ENCODE data around the gene RAB26.

The RAB26 gene

DNA sequence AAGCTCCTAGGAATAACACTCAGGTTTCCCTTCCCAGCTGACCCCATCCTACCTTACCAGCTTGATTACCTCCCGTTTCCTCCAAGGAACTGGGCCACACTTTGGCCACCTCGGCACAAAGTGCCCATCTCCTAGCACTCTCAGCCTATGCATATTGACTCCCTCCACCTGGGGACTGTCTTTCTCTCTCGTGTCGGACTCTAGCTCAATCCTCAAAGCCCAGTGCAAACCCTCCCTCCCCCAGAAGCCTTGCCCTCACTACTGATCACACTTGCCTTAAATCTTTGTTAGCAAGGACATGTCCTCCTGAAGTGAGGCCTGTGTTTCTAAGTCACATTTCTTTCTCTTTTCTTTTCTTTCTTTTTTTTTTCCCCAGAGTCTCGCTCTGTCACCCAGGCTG is 2.6 kb upstream of the RAB26 start:
- DNase-seq, result no peak

DNA sequence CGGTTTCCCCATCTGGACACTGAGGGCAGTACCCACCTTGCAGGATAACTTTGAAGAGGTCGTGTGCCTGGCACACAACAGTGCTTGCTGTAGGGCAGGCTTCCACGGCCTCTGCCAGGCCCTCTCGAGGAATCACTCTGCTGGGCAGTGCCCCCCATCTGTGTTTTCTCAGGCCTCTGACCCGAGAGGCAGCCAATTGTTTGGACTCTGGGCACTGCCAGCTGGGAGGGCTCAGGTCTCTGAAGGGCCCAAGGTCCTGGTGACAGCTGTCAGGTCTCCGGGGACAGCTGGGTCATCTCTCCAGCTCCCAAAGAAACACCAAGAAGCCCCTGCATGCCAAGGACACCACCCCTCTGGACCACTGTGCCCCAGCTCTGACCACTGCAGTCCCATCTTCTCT is 1.0 kb upstream of the RAB26 start:
- DNase-seq, result no peak

DNA sequence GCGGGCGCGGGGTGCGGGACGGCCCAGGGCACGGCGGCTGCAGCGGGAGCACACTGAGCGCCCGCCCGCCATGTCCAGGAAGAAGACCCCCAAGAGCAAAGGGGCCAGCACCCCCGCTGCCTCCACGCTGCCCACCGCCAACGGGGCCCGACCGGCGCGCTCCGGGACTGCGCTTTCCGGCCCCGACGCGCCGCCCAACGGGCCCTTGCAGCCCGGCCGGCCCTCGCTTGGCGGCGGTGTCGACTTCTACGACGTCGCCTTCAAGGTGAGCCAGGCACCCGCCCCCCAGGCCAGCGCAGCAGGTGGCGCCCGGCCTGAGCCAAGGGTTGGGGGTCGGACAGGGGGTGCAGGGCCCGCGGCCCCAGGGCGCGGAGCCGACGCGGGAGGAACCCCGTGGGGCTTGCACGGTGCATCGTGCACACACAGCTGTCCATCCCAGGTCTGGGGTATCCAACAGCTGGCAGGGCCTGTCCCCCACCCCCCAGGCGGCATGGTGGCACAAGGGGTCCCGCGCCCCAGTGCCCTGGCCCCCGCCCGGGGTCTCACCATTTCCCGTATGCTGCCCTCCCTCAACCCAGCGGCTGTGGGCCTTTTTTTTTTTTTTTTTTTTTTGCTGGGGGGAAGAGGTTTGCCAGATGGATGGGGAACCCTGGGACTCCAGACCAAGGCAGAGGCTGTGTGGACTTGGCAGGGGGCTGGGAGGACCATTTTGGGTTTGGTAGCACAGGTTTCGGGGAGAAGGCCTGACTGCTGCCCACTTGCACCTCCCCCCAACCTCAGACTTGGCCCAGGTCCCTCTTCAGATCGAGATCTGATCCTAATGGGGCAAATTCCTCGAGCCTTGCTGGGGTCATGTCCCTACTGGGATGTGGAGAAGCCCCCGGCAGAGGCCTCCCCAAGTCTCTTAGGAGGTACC is 547 bp downstream of the RAB26 start:
- DNase-seq, result no peak

DNA sequence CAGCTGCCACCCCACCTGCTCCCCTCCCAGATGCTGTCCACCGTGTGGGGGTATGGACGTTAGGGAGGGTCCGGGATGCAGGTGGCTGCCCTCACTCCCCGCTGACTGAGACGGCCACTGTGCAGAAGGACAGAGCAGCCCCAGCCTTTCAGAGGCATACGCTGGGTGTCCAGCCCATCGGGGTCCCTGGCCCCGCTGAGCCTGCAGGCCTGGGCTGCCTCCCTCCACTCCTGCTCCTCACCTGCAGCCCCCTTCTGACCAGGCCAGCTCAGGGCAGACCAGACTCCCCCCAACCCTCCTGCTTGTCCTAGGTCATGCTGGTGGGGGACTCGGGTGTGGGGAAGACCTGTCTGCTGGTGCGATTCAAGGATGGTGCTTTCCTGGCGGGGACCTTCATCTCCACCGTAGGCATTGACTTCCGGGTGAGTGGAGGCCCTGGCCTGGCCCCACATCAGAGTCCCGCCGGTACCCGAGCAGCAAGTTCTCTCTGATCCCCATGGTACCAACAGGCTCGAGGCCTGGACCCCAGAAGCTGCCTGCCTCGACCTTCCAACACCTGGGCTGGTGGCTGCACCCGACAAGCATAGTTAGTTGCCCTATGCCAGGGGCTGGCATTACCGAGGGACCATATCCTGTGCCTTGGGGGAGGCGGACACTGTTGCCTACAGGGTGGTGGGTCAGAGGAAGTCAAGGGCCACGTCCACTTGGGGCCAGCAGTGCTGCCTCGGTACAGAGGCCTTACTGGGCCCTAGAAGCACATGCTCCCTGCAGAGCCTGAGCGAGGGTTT is 1.4 kb downstream of the RAB26 start:
- DNase-seq, result no peak

DNA sequence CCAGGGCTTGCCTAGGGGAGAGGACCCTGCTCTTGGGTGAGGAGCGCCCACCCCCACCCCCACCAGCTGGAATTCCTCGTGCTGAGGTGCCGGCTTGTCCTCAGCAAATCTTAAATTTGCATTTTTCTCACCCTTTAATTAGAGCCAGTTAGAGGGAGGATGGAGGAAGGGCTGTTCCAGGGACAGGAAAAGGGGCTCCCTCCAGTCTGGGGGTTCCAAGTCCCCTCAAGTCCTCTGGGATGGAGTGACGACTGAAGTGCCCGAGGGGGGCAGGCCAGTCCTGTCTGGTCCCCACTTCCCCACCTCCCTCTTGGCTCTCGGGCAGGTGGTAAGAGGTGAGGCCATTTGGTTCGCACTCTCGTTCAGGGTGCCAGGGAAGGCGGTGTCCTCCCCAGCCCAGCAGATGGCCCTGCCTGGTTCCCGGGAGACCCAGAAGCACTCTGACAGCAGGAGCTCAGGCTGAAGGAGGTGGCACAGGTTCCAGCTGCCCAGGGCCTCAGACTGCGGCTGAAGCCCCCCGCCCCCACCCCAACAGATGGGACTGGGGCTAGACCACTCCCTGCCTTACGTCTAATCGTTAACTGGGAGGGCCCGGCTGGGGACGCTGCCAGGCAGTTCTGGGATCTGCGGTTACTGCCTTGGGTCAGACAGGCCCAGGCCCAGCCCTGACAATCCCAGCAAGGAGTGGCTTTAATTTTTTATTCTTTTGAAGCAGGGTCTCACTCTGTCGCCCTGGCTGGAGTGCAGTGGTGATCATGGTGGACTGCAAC is 2.2 kb downstream of the RAB26 start:
- DNase-seq, result no peak

DNA sequence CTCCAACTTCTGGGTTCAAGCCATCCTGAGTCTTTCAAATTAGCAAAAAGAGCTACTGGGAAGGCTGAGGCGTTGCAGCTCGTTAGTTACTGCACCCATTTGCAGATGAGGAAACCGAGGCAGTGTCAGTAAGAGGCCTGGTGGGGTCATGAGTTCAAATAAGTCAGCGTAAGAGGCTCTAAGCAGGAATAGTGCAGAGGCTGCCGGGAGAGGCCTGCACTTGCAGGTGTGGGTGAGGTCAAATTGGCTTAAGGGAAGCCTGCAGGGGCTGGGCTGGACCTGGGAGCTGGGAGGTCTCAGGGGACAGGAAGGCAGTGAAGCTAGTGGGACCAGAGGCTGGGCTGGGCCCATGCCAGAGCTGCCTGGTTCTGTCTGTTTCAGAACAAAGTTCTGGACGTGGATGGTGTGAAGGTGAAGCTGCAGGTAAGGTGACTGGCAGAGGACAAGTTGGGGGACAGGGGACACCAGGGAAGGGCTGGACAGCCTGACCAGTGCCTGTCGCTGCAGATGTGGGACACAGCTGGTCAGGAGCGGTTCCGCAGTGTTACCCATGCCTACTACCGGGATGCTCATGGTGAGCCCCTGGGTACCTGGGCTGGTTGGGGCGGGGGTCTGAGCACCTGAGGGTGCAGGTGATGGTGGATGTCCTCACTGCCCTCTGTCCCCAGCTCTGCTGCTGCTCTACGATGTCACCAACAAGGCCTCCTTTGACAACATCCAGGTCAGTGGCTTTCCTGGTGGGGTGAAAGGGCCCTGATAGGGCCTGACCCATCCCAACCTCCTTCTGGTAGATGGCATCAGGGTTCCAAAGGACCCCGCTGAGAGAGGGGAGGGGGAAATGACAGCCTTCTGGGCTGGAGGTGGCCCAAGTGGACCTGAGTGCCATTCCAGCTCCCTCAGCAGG is 3.0 kb downstream of the RAB26 start:
- no peak for DNase-seq

DNA sequence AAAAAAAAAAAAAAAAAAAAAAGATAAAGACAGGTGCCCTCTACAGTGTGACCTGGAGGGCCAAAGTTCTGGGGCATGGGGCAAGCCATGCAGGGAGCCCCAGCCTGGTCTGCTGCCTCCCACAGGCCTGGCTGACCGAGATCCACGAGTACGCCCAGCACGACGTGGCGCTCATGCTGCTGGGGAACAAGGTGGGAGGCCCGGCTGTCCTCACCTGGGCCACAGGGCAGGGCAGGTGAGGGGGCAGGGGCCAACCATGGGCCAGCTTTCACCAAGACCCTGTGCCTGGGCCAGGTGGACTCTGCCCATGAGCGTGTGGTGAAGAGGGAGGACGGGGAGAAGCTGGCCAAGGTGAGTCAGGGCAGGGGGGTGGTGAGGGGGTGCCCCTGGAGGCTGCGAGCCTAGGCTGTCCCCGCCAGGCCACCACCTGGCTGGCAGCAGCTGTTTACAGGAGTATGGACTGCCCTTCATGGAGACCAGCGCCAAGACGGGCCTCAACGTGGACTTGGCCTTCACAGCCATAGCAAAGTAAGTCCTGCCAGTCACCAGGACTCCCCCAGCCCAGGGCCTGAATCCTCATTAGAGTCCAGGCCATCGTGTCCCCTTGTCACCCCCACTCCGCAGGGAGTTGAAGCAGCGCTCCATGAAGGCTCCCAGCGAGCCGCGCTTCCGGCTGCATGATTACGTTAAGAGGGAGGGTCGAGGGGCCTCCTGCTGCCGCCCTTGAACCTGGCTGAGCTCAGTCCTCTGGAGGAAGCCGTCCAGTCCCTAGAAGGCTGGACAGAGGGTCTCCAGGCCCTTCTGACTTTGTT is 4.5 kb downstream of the RAB26 start:
- DNase-seq, result no peak

DNA sequence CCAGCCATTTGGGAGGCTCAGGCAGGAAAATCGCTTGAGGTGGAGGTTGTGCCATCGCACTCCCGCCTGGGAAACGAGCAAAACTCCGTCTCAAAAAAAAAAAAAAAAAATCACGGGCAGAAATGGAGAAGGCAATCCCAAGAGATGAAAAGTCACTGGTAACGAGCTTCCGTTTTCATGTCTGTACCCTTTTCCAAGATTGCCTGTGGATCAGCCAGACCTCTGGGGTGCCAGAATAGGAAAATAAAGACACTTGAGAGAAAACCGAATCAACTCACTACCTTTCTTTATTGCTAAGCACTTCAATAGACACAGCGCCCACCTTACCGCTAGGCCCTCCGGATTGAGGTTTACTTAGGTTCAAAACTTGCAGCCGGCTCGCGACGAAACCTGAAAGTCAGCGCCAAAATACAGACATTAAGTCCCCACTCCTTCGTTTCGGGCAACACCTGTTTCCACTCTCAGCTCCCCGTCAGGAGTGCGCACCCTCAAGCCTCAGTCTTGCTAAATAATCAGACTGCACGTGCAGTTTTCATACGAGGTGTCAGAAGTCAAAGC is 6.2 kb downstream of the RAB26 start:
- no peak for DNase-seq

DNA sequence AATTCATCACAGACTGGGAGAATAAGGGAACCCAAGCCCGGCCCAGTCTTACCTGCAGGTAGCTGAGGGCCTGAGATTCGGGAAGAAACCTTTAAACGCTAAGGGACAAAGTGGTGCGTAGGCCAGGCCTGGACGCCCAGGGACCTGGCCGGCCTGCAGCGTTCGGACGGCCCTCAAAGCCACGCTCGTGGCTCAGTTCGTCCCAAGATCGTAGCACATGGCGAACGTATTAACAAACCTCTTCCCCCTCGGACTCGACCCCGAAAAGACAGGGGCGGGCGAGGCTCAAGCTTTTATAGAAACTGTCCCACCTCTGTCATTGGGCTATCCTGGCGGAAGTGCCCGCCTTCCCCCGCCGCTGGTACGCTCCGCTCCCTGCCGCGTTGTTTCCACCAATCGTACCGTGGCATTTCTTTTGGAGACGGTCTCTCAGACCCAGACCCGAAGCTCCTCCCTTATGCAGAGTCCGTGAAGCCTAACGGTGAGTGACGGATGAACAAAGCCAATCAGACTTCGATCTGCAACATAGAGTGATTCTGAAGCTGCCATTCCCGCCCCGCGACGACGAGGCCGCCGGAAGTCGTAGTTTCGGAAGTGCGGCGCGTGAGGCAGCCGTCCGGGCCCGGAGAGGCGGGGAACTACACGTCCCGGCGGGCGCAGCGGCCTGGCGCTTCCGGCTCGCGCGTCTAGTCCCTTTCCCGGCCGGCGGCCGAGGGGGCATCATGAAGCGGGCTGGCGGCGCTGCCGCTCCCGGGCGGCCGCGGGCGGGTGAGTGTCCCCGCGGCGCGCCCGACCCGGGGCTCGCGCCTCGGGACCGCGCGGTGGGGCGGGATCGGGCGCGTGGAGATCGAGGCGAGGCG is 6.9 kb downstream of the RAB26 start, which contains the start of gene TRAF7:
Gene TRAF7 (plus strand): TSS at position 692 of the 860 bp plus-strand sequence. CDS start 8,139 bp downstream, outside the sequence.
- DNase-seq, result peak; percentile 98

DNA sequence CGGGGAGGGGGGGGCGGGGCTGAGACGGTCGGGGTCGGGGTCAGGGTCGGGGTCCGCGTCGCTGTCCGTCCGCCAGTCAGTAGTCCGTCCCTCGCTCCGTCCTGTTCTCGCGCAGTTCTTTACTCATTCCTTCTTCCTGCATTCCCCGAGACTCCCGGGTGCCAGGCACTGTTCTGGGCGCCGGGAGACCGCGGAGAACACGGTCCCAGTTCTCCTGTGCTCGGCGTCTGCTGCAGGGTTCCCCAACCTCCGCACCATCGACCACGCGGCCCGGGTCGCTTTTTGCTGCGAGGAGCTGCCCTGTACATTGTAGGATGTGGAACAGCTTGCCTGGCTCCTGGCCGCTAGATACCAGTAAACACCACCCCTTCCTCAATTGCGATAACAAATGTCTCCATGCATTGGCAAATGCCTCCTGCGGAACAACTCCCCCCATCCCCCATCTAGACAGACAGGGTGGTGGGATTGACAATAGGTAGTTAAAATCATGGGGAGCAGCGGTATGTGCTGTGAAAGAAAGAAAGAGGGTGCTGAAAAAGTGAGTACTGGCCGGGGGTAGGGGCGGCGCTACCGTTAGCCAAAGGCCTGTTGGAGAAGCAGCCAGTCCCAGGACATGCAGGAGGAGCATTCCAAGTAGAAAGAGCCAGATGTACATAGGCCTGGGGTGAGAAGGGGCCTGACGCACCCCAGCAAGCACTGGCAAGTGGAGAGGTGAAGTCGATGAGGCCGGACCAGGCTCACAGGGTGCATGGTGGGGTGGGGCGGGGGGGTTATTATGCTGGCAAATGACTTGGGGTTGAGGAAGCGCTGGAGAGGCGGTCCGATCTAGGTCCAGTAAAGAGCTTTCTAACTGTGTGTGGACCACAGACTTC is 7.8 kb downstream of the RAB26 start:
- no peak for DNase-seq

DNA sequence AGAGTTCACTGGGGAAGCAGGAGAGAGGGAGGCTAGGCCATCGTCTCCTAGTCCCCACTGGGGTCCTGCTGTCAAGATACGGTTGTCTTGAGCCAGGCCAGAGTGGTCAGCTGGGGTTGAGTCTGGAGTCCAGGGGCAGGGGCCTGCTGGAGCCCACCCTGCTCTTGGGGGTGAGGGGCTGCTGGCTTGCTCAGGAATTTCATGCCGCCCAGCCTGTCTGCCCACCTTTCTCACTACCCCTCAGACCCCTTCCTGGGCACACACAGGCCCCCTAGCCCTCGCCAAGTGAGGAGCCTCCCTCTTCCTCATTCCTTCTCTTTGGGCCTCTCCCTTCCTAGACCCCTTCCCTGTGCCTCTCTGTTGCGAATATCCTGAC is 8.4 kb downstream of the RAB26 start:
- DNase-seq, result no peak

DNA sequence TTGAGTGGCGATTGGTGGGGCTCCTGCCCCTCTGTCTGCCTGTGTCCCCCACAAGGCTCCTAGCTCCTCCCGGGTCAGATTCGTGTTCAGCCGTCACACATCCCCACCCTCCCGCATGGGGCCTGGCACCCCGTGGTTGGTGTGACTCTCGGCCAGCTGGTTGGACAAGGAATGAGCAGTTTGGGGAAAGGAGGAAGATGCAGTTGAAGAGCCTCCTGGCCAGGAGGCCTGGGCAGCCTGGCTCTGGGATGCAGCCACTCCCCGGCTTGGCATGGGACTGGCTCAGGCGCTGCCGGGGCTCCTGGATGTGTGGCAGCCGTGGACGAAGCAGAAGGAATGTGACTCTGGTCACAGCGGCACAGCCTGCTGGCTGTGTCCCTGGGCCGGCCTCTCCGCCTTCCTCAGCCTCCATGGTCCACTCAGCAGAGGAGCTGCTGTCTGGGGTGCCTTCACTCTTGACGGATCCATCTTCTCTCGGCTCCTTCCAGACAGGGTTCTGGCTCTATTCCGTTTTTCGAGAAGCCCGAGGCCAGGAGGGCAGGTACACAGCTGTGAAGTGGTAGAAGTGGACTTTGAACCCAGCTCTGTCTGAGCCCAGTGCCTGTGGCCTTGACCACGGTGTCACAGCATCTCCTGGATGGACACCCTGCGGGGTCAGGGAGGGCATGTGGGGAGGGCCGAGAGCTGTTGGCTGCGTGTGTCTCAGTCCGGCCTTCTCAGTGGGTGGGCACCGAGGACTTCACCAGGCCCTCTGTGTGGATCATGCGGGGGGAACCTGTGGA is 9.2 kb downstream of the RAB26 start:
- no peak for DNase-seq

DNA sequence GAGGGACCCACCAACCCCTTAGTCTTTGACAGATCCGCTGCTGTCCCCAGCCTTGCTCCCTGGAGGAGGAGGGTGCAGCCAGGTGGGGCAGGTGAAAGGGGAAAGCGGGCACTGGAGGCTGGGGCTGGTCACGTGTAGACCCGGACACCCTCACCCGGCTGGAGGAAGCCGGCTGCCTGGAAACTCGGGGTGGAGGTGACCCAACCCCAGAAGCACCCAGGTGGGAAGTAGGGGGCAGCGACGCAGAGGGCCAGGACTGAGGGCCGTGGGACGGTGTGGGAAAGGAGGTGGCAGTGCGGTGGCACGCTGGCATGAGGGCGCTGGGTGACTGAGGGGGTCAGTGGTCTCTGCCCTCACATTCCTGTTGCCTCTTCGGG is 9.8 kb downstream of the RAB26 start:
- no peak for DNase-seq

DNA sequence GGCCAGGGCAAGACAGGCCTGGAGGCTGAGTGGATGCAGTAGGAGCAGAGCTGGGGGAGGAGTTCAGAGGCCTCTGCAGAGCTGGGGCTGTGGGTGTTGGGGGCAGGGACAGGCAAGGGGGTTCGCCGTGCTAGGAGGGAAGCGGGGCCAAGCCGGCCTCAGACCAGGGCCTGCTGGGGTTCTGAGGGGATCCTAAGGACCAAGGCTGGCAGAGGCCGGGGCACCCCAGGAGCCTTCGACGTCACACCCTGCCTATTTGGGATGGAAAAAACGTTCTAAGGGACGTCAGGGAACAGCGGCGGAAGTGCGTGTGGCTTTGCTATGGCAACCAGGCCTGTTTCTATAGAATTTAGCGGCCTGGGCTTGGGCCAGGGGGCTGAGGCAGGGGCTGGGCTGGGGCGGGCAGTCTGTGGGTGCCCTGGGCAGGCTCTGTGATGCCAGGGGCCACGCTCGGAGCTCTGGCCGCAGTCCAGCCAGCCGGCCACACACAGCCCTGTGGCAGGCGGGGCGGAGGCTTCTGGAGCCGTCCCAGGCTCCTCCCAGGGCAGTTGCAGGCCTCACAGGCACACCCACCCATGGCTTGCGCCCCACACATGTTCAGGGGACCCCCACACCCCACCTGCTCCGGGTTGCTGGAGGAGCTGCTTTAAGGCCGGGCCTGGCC is 10.9 kb downstream of the RAB26 start:
- no peak for DNase-seq

DNA sequence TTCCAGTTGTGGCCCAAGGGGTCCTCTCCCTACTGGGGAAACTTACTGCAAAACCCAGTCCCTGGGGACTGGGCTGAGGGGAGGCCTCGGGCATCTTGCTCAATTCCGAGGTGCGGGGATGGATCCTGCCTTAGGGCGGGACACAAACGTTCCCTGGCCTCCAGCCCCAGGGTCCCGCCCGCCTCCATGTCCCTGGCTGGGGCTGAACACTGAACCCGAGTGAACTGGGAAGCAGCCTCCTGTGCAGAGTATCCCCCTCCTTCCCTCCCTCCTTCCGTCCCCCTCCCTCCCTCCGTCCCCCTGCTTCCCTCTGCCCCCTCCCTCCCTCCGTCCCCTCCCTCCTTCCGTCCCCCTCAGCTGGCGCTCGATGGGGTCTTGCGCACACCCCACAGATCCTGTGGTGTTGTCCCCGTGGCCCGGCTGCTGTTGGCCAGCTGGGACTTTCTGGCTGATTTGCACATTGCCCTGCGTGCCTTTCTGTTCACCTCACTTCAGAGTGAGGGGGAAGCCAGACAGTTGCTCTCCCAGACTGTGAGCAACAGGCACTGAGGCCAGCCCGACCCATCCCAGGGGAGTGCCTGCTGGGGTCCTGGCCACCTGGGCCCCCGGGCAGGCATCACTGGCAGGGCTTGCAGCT is 12.6 kb downstream of the RAB26 start:
- no peak for DNase-seq

DNA sequence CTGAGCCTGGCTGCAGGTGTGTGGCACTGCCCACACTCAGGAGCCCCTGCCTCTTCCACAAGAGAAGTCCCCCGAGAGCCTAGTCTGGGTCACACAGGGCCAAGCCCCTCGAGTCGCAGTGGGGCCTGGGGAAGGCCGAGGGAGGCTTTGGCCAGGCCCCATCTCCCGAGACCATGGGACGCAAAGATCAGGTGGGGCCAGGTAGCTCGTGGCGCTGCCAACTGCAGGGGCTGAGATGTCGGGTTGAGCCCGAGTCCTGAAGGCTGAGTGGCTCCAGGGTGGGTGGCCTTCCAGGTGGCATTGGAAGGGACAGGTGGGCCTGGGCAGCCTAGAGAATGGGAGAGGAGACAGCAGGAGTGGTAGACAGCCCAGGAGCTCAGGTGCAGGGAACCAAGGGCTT is 13.5 kb downstream of the RAB26 start:
- DNase-seq, result no peak

DNA sequence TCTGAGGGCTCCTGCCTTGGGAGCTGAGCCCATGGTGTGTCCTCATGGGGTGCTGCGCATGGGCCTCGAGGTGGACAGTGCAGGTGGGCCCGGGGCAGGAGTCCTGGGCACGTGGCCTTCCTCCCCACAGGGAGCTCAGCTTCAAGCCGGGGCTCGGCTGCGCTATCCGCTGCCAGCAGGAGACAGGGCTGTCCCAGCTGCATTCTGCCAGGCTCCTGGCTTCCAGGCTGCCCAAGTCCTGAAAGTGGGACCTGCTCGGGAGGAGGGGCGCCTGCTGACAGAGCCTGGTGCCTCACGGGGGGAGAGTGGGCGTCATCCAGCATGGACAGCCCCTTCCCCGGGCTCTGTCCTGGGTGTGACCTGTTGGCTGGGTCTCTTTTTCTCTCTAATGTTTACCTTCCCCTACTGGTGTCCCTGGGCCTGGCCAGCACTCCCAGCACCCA is 14.3 kb downstream of the RAB26 start:
- DNase-seq, result no peak
